Sigmoid colon (tissue), 4 donors: Measurements from ENCODE around the gene KRTAP5-6.

Source experiments
- CTCF ChIP-seq, 4 experiments: fragments of 450-650 bp in 3 of 4; fragments of 200-600 bp in 1 of 4; IDR thresholded peaks; one replicate each; pipeline ENCODE4 v1.5.1; 2016 to 2019; ENCODE audit warnings: antibody characterized with exemption in 4 of 4, mild to moderate bottlenecking in 3 of 4, moderate library complexity in 2 of 4
- POLR2A ChIP-seq, 2 donors: fragments of 450-650 bp; IDR thresholded peaks; one replicate each; pipeline ENCODE4 v1.6.1; 2016; ENCODE audit warnings: antibody characterized with exemption in 2 of 2, mild to moderate bottlenecking in 2 of 2, moderate library complexity in 2 of 2
- POLR2AphosphoS5 ChIP-seq, 4 donors: sonication (generic); formaldehyde crosslinking; IDR thresholded peaks; one replicate each; pipeline ENCODE4 v1.6.1; 2017; ENCODE audit warnings: antibody characterized with exemption in 4 of 4

GRCh38 chr11:1656670-1657069, 40.3 kb upstream of the KRTAP5-6 start:
- TF ChIP-seq POLR2A (IDR thresholded peaks at IDR 0.05) (no peak), CTCF (IDR thresholded peaks at IDR 0.05) (no peak), POLR2AphosphoS5 (IDR thresholded peaks at IDR 0.05) (no peak)
